C4-2B (cell line): ENCODE results near the gene TRIAP1.

ENCODE experiments used
- CTCF ChIP-seq: fragments of 450-650 bp; conservative IDR thresholded peaks from 2 replicates; pipeline ENCODE4 v1.5.1; 2017; ENCODE audit warnings: mild to moderate bottlenecking
- ZFX ChIP-seq: fragments of 450-650 bp; IDR thresholded peaks from 2 replicates; pipeline ENCODE4 v1.6.1; 2017

DNA sequence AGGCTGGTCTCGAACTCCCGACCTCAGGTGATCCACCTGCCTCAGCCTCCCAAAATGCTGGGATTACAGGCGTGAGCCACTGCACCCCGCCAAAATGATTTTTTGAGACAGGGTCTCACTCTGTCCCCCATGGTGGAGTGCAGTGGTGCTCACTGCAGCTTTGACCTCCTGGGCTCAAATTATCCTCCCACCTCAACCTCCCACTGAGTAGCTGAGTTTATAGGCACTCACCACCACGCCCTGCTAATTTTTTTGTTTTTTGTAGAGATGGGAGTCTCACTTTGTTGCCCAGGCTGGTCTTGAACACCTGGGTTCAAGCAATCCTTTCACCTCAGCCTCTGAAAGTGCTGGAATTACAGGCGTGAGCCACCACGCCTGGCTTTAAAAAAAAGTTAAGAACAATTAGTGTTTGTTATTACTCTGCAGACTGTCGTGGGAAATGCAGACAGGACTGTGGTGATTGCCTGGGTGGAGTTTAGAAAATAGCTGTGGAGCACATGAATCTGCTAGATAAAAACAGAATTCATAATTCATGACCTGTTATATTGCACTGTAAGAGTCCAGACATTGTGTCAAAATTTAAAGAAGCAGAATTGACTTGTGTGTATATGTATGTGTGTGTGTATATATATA is 17.5 kb downstream of the TRIAP1 start:
- TF ChIP-seq CTCF: no peak
- TF ChIP-seq ZFX: no peak
